ENCODE data around the gene ANKUB1.
"Not testable (repeated sequence)": the region's sequence is repeated elsewhere in the genome, so short reads cannot be mapped to it uniquely, and the experiment has no call there.

The ANKUB1 gene

GRCh38 chr3:149792452-149793270, at the start of gene ANKUB1:
ANKUB1 (minus strand) TSS chr3:149792554; CDS start chr3:149792366, 188 bp downstream.
- DNase-seq (ENCODE audit: low read depth in 2 of 2) = no peak

GRCh38 chr3:149839896-149840295, 47.5 kb upstream of the ANKUB1 start:
- no peak for DNase-seq (ENCODE audit: low read depth in 2 of 2)

DNA sequence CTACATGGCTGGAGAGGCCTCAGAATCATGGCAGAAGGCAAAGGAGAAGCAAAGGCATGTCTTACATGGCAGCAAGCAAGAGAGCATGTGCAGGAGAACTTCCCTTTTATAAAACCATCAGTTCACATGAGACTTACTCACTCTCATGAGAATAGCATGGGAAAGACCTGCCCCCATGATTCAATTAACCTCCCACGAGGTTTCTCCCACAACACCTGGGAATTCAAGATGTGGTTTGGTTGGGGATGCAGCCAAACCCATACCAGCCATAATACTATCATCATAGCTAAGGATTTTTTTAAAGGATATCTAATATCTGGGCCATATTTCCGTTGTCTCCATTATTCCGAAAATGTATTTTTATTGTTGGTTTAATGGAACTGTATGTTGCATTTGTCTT, 47.1 kb upstream of the ANKUB1 start:
- not testable (repeated sequence) for DNase-seq (ENCODE audit: low read depth in 2 of 2)

- DNase-seq (ENCODE audit: low read depth in 2 of 2) = not testable (repeated sequence)
Observed at GRCh38 chr3:149838491-149838890, 46.1 kb upstream of the ANKUB1 start.

GRCh38 chr3:149833241-149833640, 40.9 kb upstream of the ANKUB1 start:
- DNase-seq (ENCODE audit: low read depth in 2 of 2) = no peak

DNA sequence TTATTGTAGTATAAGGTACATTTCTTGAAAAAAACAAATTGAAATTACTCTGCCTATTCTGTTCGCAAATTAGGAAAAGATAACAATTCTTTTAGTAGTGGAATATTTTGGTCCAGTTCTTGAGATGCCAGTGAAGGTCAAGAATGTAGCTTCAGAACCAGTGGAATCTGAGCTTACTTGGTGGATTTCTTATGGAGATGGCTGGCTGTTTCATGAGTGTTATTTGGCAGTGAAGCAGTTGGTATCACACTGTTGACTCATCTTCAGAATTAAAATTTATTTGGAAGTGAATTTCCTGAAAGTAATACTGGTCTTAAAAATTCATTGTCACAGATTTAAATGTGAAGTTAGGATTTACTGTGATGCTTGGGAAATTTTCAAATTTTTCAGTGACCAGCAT, 39.7 kb upstream of the ANKUB1 start:
- DNase-seq (ENCODE audit: low read depth in 2 of 2) = no peak

GRCh38 chr3:149831321-149831720, 39.0 kb upstream of the ANKUB1 start:
- no peak for DNase-seq (ENCODE audit: low read depth in 2 of 2)

DNA sequence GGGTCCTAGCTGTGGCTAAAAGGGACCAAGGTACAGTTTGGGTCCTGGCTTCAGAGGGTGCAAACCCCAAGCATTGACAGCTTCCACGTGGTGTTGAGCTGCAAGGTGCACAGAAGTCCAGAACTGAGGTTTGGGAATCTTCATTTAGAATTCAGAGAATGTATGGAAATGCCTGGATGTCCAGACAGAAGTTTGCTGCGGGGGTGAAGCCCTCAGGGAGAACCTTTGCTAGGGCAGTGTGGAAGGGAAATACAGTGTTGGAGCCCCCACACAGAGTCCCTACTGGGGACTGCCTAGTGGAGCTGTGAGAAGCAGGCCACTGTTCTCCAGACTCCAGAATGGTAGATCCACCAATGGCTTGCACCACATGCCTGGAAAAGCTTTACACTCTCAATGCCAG, 38.5 kb upstream of the ANKUB1 start:
- no peak for DNase-seq (ENCODE audit: low read depth in 2 of 2)

- DNase-seq (ENCODE audit: low read depth in 2 of 2) = not testable (repeated sequence)
Observed at GRCh38 chr3:149829631-149830030, 37.3 kb upstream of the ANKUB1 start.

GRCh38 chr3:149828390-149828789, 36.0 kb upstream of the ANKUB1 start:
- no peak for DNase-seq (ENCODE audit: low read depth in 2 of 2)

DNA sequence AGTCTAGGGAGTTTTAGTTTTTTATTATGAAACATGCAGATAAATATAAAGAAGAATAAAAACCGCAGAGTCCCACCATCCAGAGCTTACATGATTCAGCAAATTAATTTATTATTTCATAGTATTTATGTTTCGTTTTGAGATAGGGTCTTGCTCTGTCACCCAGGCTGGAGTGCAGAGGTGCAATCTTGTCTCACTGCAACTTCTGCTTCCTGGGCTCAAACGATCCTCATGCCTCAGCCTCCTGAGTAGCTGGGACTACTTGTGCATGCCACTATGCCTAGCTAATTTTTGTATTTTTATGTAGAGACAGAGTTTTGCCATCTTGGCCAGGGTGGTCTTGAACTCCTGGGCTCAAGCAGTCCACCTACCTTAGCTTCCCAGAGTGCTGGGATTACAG, 34.3 kb upstream of the ANKUB1 start:
- DNase-seq (ENCODE audit: low read depth in 2 of 2) = no peak

GRCh38 chr3:149820183-149820582, 27.8 kb upstream of the ANKUB1 start:
- no peak for DNase-seq (ENCODE audit: low read depth in 2 of 2)

DNA sequence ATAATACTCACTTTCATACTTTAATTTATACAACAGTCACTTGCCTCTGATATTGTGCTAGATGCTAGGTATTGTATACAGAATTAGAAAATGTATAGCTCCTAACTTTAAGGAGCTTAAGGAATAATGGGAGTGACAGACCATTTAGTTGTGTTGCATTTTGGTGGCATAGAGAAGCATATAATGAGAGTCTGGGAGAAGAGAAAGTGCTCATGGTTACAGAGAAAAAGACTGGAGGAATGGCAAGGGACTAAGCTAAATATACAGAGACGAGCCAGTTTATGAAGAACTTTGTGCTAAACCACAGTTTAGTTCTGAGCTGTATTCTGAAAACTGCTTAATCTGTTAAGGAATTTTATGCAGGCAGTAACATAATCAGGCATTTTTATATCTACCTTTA, 27.1 kb upstream of the ANKUB1 start:
- no peak for DNase-seq (ENCODE audit: low read depth in 2 of 2)

DNA sequence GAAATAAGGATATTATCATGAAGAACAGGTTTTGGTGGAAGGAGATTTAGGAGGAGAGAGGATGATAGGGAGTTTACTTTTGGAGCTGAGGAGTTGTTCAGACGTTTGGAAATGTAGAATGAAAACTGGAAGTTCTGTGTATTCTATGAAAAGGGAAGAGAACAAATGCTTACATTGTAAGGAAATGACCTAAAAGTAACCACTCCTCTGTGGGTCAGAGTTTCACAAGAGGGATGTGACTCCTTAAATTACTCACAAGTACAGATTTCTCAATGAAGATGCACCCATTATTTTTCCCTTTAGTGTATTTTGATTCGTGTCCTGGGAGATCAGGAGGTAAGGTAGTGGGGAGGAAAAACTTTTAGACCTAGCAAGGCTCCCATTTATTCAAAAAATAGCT, 24.6 kb upstream of the ANKUB1 start:
- no peak for DNase-seq (ENCODE audit: low read depth in 2 of 2)

DNA sequence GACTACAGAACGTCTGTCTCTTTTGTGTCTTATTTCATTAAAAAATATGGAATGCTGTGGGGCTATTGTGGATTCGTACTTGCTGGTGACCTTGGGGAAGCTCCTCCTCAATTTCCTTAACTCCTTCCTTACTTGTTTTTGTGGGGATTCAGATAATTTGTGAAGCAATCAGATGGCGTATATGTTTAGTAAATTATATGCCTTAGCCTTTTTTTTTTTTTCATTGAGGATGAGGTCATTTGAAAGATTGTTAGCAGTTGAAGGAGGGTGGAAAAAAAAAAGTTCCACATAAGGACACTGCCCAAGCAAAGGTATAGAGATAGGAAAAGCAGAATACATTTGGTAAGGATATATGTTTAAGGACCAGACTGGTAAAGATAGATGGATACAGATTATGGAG, 24.0 kb upstream of the ANKUB1 start:
- no peak for DNase-seq (ENCODE audit: low read depth in 2 of 2)

- DNase-seq (ENCODE audit: low read depth in 2 of 2) = no peak
Observed at GRCh38 chr3:149815728-149816127, 23.4 kb upstream of the ANKUB1 start.

- DNase-seq (ENCODE audit: low read depth in 2 of 2) = no peak
Observed at GRCh38 chr3:149815321-149815720, 23.0 kb upstream of the ANKUB1 start.

GRCh38 chr3:149813367-149814281, 21.3 kb upstream of the ANKUB1 start:
- DNase-seq (ENCODE audit: low read depth in 2 of 2) = no peak

- DNase-seq (ENCODE audit: low read depth in 2 of 2) = peak; percentile 83 to 85
Observed at GRCh38 chr3:149812606-149813366, 20.4 kb upstream of the ANKUB1 start, which contains the start of gene RNF13. RNF13 (plus strand) TSS chr3:149813215; CDS start chr3:149846027, 32,812 bp downstream.

- DNase-seq (ENCODE audit: low read depth in 2 of 2) = no peak
Observed at GRCh38 chr3:149812165-149812605, 19.8 kb upstream of the ANKUB1 start.

GRCh38 chr3:149810846-149811245, 18.5 kb upstream of the ANKUB1 start:
- no peak for DNase-seq (ENCODE audit: low read depth in 2 of 2)

GRCh38 chr3:149809699-149810098, 17.3 kb upstream of the ANKUB1 start:
- DNase-seq (ENCODE audit: low read depth in 2 of 2) = no peak

Data from fibroblast of skin of left quadriceps (primary cell).